Endodermal cell (in vitro differentiated cells): Measurements from ENCODE around the gene OR56A1. TPM values are rescaled to one million over a fixed set of nuclear protein-coding genes. Genes with fewer than 3 reads are reported as not detected.

Source experiments
- DNase-seq: peaks from one replicate; pipeline ENCODE4 v3.0.0-alpha.2; 2017
- H3K27ac ChIP-seq: 2 replicates; pipeline ENCODE4 v1.5.1; 2013; ENCODE audit warnings: mild to moderate bottlenecking, low read depth, low read length, moderate library complexity
- H3K27me3 ChIP-seq: 2 replicates; pipeline ENCODE4 v1.6.1; 2013; ENCODE audit warnings: mild to moderate bottlenecking, low read length, moderate library complexity; ENCODE audit not compliant: insufficient read depth, control insufficient read depth, poor library complexity, severe bottlenecking
- H3K36me3 ChIP-seq: 2 replicates; pipeline ENCODE4 v1.7.0; 2013; ENCODE audit warnings: mild to moderate bottlenecking, low read length, moderate library complexity; ENCODE audit not compliant: control insufficient read depth, insufficient read depth
- H3K4me1 ChIP-seq: one replicate; pipeline ENCODE4 v1.7.0; 2013; ENCODE audit warnings: low read length; ENCODE audit not compliant: control insufficient read depth, insufficient read depth
- H3K4me3 ChIP-seq: 2 replicates; pipeline ENCODE4 v1.5.1; 2013; ENCODE audit warnings: mild to moderate bottlenecking, low read length, moderate library complexity
- H3K9ac ChIP-seq: 2 replicates; pipeline ENCODE4 v1.6.1; 2013; ENCODE audit warnings: mild to moderate bottlenecking, low read length, moderate library complexity; ENCODE audit not compliant: poor library complexity, severe bottlenecking; ENCODE audit errors: extremely low read depth
- H3K9me3 ChIP-seq: 2 replicates; pipeline ENCODE4 v1.6.1; 2013; ENCODE audit warnings: mild to moderate bottlenecking, low read length, moderate library complexity; ENCODE audit not compliant: control insufficient read depth
- H3K27ac Mint-ChIP-seq: 2 replicates; pipeline ENCODE4 v1.8.0; 2020; ENCODE audit warnings: mixed read lengths
- H3K27me3 Mint-ChIP-seq: 2 replicates; pipeline ENCODE4 v1.8.0; 2021; ENCODE audit warnings: mild to moderate bottlenecking, mixed read lengths; ENCODE audit not compliant: insufficient read depth
- H3K36me3 Mint-ChIP-seq: 2 replicates; pipeline ENCODE4 v1.8.0; 2020; ENCODE audit warnings: low read depth, mixed read lengths
- H3K4me1 Mint-ChIP-seq: 2 replicates; pipeline ENCODE4 v1.8.0; 2020; ENCODE audit warnings: mixed read lengths
- H3K4me3 Mint-ChIP-seq: 2 replicates; pipeline ENCODE4 v1.8.0; 2020; ENCODE audit warnings: mild to moderate bottlenecking, moderate library complexity, mixed read lengths
- H3K9me3 Mint-ChIP-seq: 2 replicates; pipeline ENCODE4 v1.8.0; 2020; ENCODE audit warnings: mild to moderate bottlenecking, mixed read lengths
- CTCF ChIP-seq: fragments of 200-600 bp; sonication (generic); conservative IDR thresholded peaks from 2 replicates; pipeline ENCODE4 v1.5.0; 2021; ENCODE audit warnings: antibody characterized with exemption, mild to moderate bottlenecking
- WGBS, 2 experiments: methylation state at CpG; one replicate each; pipeline versions ENCODE4 v1.1.5 to v1.1.7; 2013; ENCODE audit warnings: missing lambda C conversion rate in 2 of 2, mixed read lengths in 1 of 2; ENCODE audit not compliant: insufficient coverage in 1 of 2, insufficient read length in 1 of 2; 5-methylcytosine and 5-hydroxymethylcytosine counted together
- total RNA-seq, 2 donors: library from RNA; stranded (reverse); fragmentation: NEBNext Ultra II Directional in 1 of 2; extraction: Animal tissue kit (Norgen Biotek cat#: 25700) in 1 of 2; gene quantifications; 2 replicates in 1 of 2; 3 replicates in 1 of 2; pipeline ENCODE4 v1.2.1, GENCODE V29; 2021

OR56A1 gene
- total RNA-seq, 2 donors from 2014 or later, result 0.15 to 0.31 TPM

- Mint-ChIP-seq H3K4me1 (peaks cover 13% of the 10 kb centered on the region), H3K27ac (no peak overlapping the region), H3K36me3 (no peaks in the 10 kb centered on the region), H3K4me3 (no peak overlapping the region), H3K9me3 (no peaks in the 10 kb centered on the region), H3K27me3 (peaks cover 5% of the 10 kb centered on the region)
- H3K4me3 ChIP-seq, result no peak overlapping the region
- peaks cover 2% of the 10 kb centered on the region for H3K4me1 ChIP-seq
- no peak overlapping the region for H3K9ac ChIP-seq
- H3K27ac ChIP-seq, result no peak overlapping the region
- peak; percentile 87 for TF ChIP-seq CTCF
- DNase-seq, result peak; percentile 63
- H3K36me3 ChIP-seq, result no peaks in the 10 kb centered on the region
- no peaks in the 10 kb centered on the region for H3K9me3 ChIP-seq
- H3K27me3 ChIP-seq, result no peaks in the 10 kb centered on the region
- WGBS, 2 experiments, result 9 to 16% methylated on average over 4 of the region's 4 CpGs
Measured at GRCh38 chr11:6022956-6023355, 7.6 kb downstream of the OR56A1 start.

DNA sequence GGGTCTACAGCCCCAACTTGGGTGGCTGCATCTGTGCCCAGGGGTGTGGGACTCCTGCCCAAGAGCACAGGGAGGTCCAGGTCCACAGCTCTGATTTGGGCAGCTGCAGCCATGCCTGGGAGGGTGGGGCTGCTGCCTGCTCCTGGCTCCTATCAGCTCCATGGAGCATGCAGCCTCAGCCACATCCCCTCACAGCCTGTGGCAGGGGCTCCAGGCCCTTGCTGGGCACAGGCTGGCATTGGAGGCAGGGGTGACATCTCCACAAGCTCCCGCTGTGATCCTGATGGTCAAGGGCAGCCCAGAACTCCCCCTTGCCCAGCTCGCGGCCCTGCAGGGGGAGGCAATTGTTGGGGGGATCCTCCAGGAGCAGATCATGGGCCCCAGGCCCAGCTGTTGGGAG, 17.5 kb downstream of the OR56A1 start:
- no peak overlapping the region for H3K27ac Mint-ChIP-seq
- no peaks in the 10 kb centered on the region for H3K9me3 Mint-ChIP-seq
- no peak for TF ChIP-seq CTCF
- H3K36me3 Mint-ChIP-seq, result no peaks in the 10 kb centered on the region
- H3K4me1 Mint-ChIP-seq, result no peaks in the 10 kb centered on the region
- no peak overlapping the region for H3K4me3 Mint-ChIP-seq
- 99% methylated on average over 3 of the region's 3 CpGs; no CpG with 5 or more reads in 1 of the 2 experiments for WGBS, 2 experiments
- H3K4me3 ChIP-seq, result no peak overlapping the region
- no peak for DNase-seq
- peaks cover 8% of the 10 kb centered on the region for H3K27me3 Mint-ChIP-seq
- no peak overlapping the region for H3K27ac ChIP-seq
- no peak overlapping the region for H3K9ac ChIP-seq
- no peaks in the 10 kb centered on the region for H3K4me1 ChIP-seq
- peaks cover 13% of the 10 kb centered on the region for H3K9me3 ChIP-seq
- no peaks in the 10 kb centered on the region for H3K36me3 ChIP-seq
- peaks cover 5% of the 10 kb centered on the region for H3K27me3 ChIP-seq

DNA sequence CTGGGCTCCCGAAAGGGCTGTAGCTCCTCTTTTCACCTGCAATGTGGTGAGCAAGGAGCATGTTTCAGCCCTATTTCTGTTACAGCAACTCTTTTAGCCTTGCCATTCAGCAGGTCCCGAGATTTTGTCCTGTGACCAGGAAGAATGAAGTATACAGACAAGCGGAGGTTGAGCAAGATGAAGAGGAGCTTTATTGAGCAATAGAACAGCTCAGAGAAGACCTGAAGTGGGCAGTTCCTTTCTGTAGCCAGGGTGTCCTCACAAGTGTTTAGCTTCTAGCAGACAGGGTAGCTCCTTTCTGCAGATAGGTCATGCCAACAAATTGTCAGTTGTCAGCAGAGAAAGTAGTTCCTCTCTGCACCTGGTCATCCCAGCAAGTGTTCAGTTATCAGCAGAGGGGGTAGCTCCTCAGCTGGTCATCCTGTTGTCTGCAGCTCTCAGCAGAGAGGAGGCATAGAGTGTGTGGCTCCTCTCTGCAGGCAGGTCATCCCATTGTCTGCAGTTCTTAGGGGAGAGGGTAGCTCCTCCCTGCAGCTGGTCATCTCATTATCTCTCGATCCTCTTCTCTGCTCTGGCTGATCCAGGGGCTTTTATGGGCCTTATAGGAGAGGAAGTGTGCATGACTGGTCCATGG, 18.4 kb downstream of the OR56A1 start:
- no peaks in the 10 kb centered on the region for H3K9me3 Mint-ChIP-seq
- H3K4me1 ChIP-seq, result no peaks in the 10 kb centered on the region
- H3K27ac ChIP-seq, result no peak overlapping the region
- no peak for TF ChIP-seq CTCF
- WGBS, 2 experiments, result 90 to 92% methylated on average over 4 of the region's 4 CpGs
- H3K4me1 Mint-ChIP-seq, result no peaks in the 10 kb centered on the region
- H3K36me3 Mint-ChIP-seq, result no peaks in the 10 kb centered on the region
- H3K27ac Mint-ChIP-seq, result no peak overlapping the region
- no peaks in the 10 kb centered on the region for H3K36me3 ChIP-seq
- H3K27me3 Mint-ChIP-seq, result peaks cover 12% of the 10 kb centered on the region
- H3K4me3 ChIP-seq, result no peak overlapping the region
- no peak for DNase-seq
- no peak overlapping the region for H3K9ac ChIP-seq
- no peak overlapping the region for H3K4me3 Mint-ChIP-seq
- H3K9me3 ChIP-seq, result peaks cover 11% of the 10 kb centered on the region
- H3K27me3 ChIP-seq, result peaks cover 12% of the 10 kb centered on the region
